Measurements from ENCODE around the gene CCDC116. TPM values are rescaled to one million over a fixed set of nuclear protein-coding genes. Genes with fewer than 3 reads are reported as not detected.
"Not testable (repeated sequence)": the region's sequence is repeated elsewhere in the genome, so short reads cannot be mapped to it uniquely, and the experiment has no call there.

Gene CCDC116
- polyA plus RNA-seq, 1 donor: 0.28 TPM

DNA sequence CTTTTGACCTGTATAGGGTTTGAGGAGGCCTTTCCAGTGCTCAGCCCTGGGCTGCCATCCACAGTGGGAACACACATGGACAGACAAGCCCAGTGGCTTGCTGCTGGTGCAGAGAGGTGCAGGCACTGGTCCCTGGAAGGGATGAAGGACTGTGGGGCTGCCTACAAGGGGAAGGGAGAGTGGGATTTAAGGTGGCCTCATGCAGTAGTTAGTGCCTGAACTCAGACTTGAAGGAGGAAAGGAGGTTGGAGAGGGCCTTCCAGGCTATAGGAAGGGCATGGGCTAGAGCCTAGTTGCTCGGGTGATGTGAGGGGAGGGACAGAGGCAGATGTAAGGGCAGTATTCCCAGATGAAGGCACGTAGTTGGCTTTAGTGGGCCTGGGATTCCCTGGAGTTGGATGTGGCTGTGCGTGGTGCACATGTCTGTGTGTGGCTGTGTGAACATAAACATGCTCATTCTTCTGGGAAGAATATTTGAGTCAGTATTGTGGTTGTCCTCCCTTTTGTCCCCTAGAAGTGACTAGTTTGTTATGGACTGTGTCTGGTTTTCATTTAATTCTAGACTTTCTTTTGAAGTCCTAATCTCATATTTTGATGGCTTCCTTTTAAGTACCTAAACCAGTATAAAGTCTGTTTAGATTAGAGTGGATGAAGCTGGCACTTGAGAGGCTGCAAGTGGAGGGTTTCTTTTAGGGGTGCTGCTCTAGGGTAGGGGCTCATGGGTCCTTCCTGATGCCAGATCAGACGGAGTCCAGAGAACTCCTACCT is 21.2 kb upstream of the CCDC116 start:
- DNase-seq: no peak
- Histone ChIP-seq H3K36me3 (ENCODE audit: control insufficient read depth, insufficient read depth, low read length) (peaks cover 47% of the 10 kb centered on the region), H3K4me1 (ENCODE audit: control insufficient read depth, insufficient read depth, low read length) (no peaks in the 10 kb centered on the region), H3K9me3 (ENCODE audit: control insufficient read depth, low read depth, low read length) (no peaks in the 10 kb centered on the region), H3K4me3 (ENCODE audit: low read length) (no peak overlapping the region), H3K27ac (ENCODE audit: low read length) (no peak overlapping the region), H3K27me3 (ENCODE audit: control insufficient read depth, insufficient read depth, low read length) (no peaks in the 10 kb centered on the region)
- WGBS (ENCODE audit: insufficient coverage, low lambda C conversion rate): no CpG with 5 or more reads among the region's 4 CpGs

DNA sequence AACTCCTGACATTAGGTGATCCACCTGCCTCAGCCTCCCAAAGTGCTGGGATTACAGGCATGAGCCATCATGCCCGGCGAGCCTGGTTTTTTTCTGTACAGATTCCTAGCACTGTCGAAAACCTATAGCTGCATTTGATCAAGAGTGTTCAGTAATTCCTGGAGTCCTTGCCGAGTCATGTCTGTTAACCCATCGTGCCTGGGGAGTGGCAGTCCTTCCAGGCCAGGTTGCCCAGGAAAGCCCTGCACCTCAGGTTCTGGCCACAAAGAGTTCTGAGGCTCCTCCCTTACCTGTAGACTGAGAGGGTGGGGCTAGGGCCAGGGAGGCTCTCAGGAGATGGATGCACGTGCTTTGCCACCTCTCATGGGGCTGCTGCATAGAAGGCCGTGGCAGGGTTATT is 19.7 kb upstream of the CCDC116 start:
- no peaks in the 10 kb centered on the region for H3K27me3 ChIP-seq (ENCODE audit: control insufficient read depth, insufficient read depth, low read length)
- no peak overlapping the region for H3K4me3 ChIP-seq (ENCODE audit: low read length)
- no peaks in the 10 kb centered on the region for H3K9me3 ChIP-seq (ENCODE audit: control insufficient read depth, low read depth, low read length)
- no CpG with 5 or more reads among the region's 7 CpGs for WGBS (ENCODE audit: insufficient coverage, low lambda C conversion rate)
- DNase-seq: no peak
- no peak overlapping the region for H3K27ac ChIP-seq (ENCODE audit: low read length)
- H3K4me1 ChIP-seq (ENCODE audit: control insufficient read depth, insufficient read depth, low read length): no peaks in the 10 kb centered on the region
- peaks cover 40% of the 10 kb centered on the region for H3K36me3 ChIP-seq (ENCODE audit: control insufficient read depth, insufficient read depth, low read length)

DNA sequence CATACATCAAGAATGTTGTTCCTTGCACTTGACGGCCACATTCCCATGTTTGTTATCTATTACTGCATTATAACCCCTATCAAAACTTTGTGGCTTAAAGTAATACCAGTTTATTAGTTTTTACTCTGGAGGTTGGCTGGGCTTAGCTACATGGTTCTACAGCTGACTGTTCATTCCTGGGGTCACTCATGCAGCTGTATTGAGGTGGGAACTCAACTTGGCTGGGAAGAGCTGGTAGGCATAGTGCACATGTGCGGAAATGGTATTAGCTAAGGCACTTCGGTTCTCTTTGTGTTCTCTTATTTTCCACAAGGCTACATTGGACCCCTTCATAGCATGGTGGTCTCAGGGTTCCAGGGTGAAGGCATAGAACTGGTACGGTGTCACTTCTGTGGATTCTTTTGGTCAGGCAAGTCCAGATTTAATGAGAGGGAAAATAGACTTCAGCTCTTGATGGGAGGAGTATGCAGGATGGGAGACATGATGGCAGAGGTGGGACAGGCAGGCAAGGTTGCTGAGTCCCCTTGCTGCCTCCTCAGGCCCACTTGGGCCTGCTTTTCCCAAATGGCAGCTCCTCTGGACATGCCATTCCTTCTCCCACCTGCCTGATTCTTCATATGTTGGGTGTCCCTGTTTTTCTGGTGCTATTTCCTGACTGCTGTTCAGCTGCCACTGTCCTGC is 18.9 kb upstream of the CCDC116 start:
- H3K27ac ChIP-seq (ENCODE audit: low read length): no peak overlapping the region
- no CpG with 5 or more reads among the region's 4 CpGs for WGBS (ENCODE audit: insufficient coverage, low lambda C conversion rate)
- no peaks in the 10 kb centered on the region for H3K4me1 ChIP-seq (ENCODE audit: control insufficient read depth, insufficient read depth, low read length)
- H3K36me3 ChIP-seq (ENCODE audit: control insufficient read depth, insufficient read depth, low read length): peaks cover 44% of the 10 kb centered on the region
- no peak overlapping the region for H3K4me3 ChIP-seq (ENCODE audit: low read length)
- no peaks in the 10 kb centered on the region for H3K9me3 ChIP-seq (ENCODE audit: control insufficient read depth, low read depth, low read length)
- H3K27me3 ChIP-seq (ENCODE audit: control insufficient read depth, insufficient read depth, low read length): no peaks in the 10 kb centered on the region
- DNase-seq: no peak

DNA sequence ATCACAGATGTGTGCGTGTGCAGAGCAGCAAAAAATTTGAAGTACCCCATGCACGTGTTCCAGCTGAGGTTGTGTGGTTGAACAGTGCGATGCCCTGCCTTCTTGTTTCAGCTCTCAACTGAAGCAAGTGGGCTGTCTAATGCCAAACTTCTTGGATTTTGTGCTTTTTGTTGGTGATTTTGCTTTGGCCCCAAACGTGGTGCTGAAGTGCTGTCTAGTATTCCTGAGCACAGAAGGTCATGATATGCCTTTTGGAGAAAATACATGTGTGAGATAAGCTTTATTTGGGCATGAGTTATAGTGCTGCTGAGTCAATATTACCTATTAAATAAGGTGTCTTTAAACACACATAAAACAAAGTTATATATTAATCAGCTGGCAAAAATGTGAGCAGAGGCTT is 16.8 kb upstream of the CCDC116 start:
- Histone ChIP-seq H3K4me1 (ENCODE audit: control insufficient read depth, insufficient read depth, low read length) (no peaks in the 10 kb centered on the region), H3K9me3 (ENCODE audit: control insufficient read depth, low read depth, low read length) (no peaks in the 10 kb centered on the region), H3K27me3 (ENCODE audit: control insufficient read depth, insufficient read depth, low read length) (no peaks in the 10 kb centered on the region), H3K4me3 (ENCODE audit: low read length) (no peak overlapping the region), H3K27ac (ENCODE audit: low read length) (no peak overlapping the region), H3K36me3 (ENCODE audit: control insufficient read depth, insufficient read depth, low read length) (peaks cover 56% of the 10 kb centered on the region)
- WGBS (ENCODE audit: insufficient coverage, low lambda C conversion rate): no CpG with 5 or more reads among the region's 4 CpGs
- DNase-seq: no peak

DNA sequence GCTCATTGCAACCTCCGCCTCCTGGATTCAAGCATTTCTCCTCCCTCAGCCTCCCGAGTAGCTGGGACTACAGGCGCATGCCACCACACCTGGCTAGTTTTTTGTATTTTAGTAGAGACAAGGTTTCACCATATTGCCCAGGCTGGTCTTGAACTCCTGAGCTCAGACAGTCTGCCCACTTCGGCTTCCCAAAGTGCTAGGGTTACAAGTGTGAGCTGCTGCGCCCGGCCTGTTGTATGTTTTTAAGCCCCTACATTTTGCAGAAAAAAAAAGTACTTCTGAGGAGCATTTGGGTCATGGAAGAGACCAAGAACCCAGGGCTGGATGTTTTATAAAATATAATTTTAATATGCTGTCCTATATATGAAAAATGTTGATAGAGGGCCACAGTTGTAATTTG is 15.2 kb upstream of the CCDC116 start:
- no CpG with 5 or more reads among the region's 6 CpGs for WGBS (ENCODE audit: insufficient coverage, low lambda C conversion rate)
- not testable (repeated sequence) for H3K4me3 ChIP-seq (ENCODE audit: low read length); H3K4me1 ChIP-seq (ENCODE audit: control insufficient read depth, insufficient read depth, low read length); DNase-seq; H3K27ac ChIP-seq (ENCODE audit: low read length); H3K27me3 ChIP-seq (ENCODE audit: control insufficient read depth, insufficient read depth, low read length); H3K9me3 ChIP-seq (ENCODE audit: control insufficient read depth, low read depth, low read length)
- peaks cover 49% of the 10 kb centered on the region for H3K36me3 ChIP-seq (ENCODE audit: control insufficient read depth, insufficient read depth, low read length)

DNA sequence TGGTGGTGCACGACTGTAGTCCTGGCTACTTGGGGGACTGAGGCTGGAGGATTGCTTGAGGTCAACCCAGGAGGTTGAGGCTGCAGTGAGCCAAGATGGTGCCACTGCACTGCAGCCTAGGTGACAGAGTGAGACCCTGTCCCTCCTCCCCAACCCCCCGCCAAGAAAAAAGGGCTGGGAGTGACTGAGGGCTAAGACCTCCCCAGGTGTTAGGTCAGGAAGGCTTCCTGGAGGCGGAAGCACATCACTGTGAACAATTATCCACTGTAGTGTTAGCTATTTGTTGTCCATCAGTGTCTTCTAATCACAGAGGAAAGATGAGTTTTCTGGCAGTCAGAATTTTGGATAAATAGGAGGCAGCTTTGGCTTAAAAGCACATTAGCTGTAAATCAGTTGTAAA is 11.5 kb upstream of the CCDC116 start:
- no peak for DNase-seq
- Histone ChIP-seq H3K27ac (ENCODE audit: low read length) (no peak overlapping the region), H3K4me1 (ENCODE audit: control insufficient read depth, insufficient read depth, low read length) (no peaks in the 10 kb centered on the region), H3K4me3 (ENCODE audit: low read length) (no peak overlapping the region), H3K27me3 (ENCODE audit: control insufficient read depth, insufficient read depth, low read length) (no peaks in the 10 kb centered on the region), H3K36me3 (ENCODE audit: control insufficient read depth, insufficient read depth, low read length) (peaks cover 49% of the 10 kb centered on the region), H3K9me3 (ENCODE audit: control insufficient read depth, low read depth, low read length) (no peaks in the 10 kb centered on the region)
- no CpG with 5 or more reads among the region's 3 CpGs for WGBS (ENCODE audit: insufficient coverage, low lambda C conversion rate)

DNA sequence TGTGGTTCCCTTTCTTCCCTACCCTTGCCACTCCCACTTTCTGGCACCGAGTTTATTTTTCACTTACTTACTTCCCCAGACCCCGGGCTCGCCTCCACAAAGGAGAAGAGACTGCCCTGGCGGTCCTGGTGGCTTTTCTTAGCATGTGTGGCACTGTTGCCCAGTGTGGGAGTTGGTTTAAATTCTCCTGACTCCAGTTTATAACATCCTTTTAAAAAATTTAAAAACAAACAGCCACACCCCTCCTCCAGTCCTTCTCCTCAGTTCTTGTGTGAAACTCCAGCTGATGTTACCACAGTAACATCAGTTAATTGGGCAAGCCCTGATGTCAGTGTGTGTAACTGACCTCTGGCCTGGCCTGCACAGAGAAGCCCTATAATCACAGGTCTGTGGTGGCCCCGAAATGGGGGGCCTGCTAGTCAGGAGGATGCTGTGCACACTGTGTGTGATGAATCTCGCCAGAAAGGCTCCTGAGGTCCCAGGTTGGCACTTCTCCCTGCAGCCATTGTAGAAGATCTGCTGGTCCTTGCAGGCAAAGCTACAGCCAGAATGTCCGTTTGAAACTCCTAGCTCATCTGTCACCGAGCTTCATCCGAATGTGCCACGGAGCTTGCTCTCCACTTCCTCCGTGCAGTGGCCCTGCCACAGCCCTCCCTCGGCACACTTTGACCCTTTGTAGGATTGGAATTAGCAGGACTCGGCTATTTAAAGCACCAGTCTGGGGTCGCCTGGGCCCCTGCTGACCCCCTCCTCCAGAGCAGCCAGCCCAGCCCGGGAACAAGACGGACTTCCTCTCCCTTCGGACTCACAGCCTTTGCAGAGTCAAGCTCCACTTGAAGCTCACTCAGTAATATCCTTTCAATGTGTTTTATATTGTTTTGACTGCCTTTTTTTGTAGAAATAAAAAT is 10.3 kb upstream of the CCDC116 start:
- no peak for DNase-seq
- Histone ChIP-seq H3K4me3 (ENCODE audit: low read length) (no peak overlapping the region), H3K27me3 (ENCODE audit: control insufficient read depth, insufficient read depth, low read length) (no peaks in the 10 kb centered on the region), H3K27ac (ENCODE audit: low read length) (no peak overlapping the region), H3K36me3 (ENCODE audit: control insufficient read depth, insufficient read depth, low read length) (peaks cover 55% of the 10 kb centered on the region), H3K4me1 (ENCODE audit: control insufficient read depth, insufficient read depth, low read length) (no peaks in the 10 kb centered on the region), H3K9me3 (ENCODE audit: control insufficient read depth, low read depth, low read length) (no peaks in the 10 kb centered on the region)
- 75% methylated on average over 2 of the region's 17 CpGs for WGBS (ENCODE audit: insufficient coverage, low lambda C conversion rate)

DNA sequence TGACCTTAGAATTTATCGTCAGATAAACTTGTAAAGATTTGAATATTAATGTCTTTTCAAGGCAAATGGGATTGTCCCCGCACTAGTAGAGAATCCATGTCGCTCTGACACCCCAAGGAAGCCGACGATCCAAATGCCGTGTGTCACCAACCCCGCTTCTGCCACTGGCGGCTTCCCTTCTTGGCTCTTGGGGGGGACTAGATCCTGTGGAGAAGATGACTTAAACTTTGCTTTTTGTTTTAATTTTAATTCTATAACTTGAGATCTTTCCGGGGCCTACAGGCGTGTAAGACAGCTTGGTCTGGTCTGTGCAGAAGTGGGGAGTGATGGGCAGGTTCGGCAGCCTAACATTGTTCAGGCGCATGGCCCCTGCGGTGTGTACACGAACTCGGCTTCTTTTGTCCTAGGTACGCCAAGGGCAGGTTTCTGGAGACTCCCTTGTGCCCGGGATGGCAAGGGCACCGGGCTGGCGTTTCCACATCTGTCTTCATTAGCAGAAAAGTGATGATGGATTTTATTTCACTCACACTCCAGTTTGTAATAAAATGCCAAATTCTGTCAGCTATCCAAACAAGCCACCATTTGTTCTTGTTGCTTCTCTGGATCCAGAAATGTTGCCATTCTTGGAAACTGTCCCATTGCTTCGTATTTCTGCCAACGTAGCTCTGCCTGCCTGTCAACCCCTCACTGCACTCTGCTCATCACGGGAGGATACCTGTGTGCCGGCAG is 9.5 kb upstream of the CCDC116 start:
- peaks cover 62% of the 10 kb centered on the region for H3K36me3 ChIP-seq (ENCODE audit: control insufficient read depth, insufficient read depth, low read length)
- H3K9me3 ChIP-seq (ENCODE audit: control insufficient read depth, low read depth, low read length): no peaks in the 10 kb centered on the region
- H3K4me1 ChIP-seq (ENCODE audit: control insufficient read depth, insufficient read depth, low read length): peaks cover 1% of the 10 kb centered on the region
- no peak for DNase-seq
- no peak overlapping the region for H3K4me3 ChIP-seq (ENCODE audit: low read length)
- H3K27me3 ChIP-seq (ENCODE audit: control insufficient read depth, insufficient read depth, low read length): no peaks in the 10 kb centered on the region
- 100% methylated on average over 1 of the region's 23 CpGs for WGBS (ENCODE audit: insufficient coverage, low lambda C conversion rate)
- no peak overlapping the region for H3K27ac ChIP-seq (ENCODE audit: low read length)

DNA sequence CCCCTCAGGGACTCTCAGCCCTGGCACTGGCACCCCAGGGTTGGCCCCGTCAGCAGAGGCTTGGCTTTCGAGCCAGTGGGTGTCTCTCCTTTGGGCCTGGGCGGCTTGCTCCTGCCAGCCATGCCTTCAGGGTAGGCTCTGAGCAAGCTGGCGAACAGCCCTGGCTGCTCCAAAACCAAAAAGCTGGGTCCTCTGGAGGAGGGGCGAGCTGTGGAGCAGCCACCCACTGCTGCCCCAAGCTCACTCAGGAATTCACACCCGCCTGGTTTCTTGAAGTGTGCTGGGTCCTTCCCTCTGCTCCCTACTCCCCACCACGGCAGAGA is 9.0 kb upstream of the CCDC116 start:
- no peaks in the 10 kb centered on the region for H3K27me3 ChIP-seq (ENCODE audit: control insufficient read depth, insufficient read depth, low read length)
- no CpG with 5 or more reads among the region's 7 CpGs for WGBS (ENCODE audit: insufficient coverage, low lambda C conversion rate)
- peaks cover 64% of the 10 kb centered on the region for H3K36me3 ChIP-seq (ENCODE audit: control insufficient read depth, insufficient read depth, low read length)
- peaks cover 4% of the 10 kb centered on the region for H3K9me3 ChIP-seq (ENCODE audit: control insufficient read depth, low read depth, low read length)
- no peak overlapping the region for H3K27ac ChIP-seq (ENCODE audit: low read length)
- no peak overlapping the region for H3K4me3 ChIP-seq (ENCODE audit: low read length)
- DNase-seq: no peak
- peaks cover 7% of the 10 kb centered on the region for H3K4me1 ChIP-seq (ENCODE audit: control insufficient read depth, insufficient read depth, low read length)

Data from large intestine (tissue), 3 donors.